ENCODE results near the gene PMP22. TPM values are rescaled to one million over a fixed set of nuclear protein-coding genes. Genes with fewer than 3 reads are reported as not detected.

Gene PMP22
- total and polyA plus RNA-seq, 2 donors (not counting 3 experiments of a cell fraction or from before 2014, with no cell fraction given), result 67.2 to 103 TPM

DNA sequence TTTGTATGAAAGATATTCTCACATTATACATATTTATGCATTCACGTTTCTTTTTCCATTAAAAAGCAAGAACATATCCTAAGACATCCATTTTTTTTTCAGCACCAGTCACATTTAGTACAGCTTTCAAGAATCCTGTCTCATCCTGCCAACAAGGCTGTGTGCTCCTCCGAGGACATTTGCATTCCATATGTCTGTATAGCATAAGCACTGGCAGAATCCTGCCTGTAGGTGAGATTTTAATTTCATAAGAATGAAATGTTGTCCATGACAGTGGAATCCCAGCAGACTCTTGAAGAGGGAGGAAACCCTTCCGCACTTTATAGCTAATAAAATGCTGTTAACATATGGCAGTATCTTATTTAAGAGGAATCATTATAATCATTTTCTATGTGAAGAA is 2.9 kb upstream of the PMP22 start:
- H3K9me1 ChIP-seq (replicated peaks; ENCODE audit: control insufficient read depth, extremely low read depth, insufficient read depth, low read length), result no peaks in the 10 kb centered on the region
- no peak for DNase-seq (ENCODE audit: low read depth, low spot score)
- H3K36me3 ChIP-seq (ENCODE audit: control insufficient read depth in 2 of 2, extremely low read depth in 1 of 2, insufficient read depth in 2 of 2, low read length in 2 of 2), result no peaks in the 10 kb centered on the region
- dilution Hi-C loops (cut with MboI; ENCODE audit: extremely low pct_ligation_motif_present, low sequenced_read_pairs) (no loop called here), intact Hi-C loops (cut with micrococcal nuclease) (no loop called here)
- H3K79me2 ChIP-seq (ENCODE audit: control insufficient read depth, insufficient read depth, low read length), result no peaks in the 10 kb centered on the region
- POLR2A ChIA-PET, result no interaction called here
- no peak overlapping the region for H3K4me2 ChIP-seq (ENCODE audit: insufficient read depth, low read length)
- H3K9ac ChIP-seq (replicated peaks; ENCODE audit: extremely low read depth, insufficient read depth, low read length), result no peak overlapping the region
- no peak overlapping the region for H3K4me3 ChIP-seq (replicated peaks in 1 of 3; ENCODE audit: insufficient read depth in 1 of 3, low read depth in 1 of 3, low read length in 3 of 3)
- H4K20me1 ChIP-seq (replicated peaks; ENCODE audit: control insufficient read depth, extremely low read depth, insufficient read depth, low read length), result no peaks in the 10 kb centered on the region
- no peak for FAIRE-seq
- CTCF ChIA-PET, result interaction anchor here (1.6 kb wide), 1 partner anchor 235 kb away, joined by 10 read pairs; no protein-coding TSS in a partner anchor
- peaks cover 5% of the 10 kb centered on the region for H3K4me1 ChIP-seq (ENCODE audit: control insufficient read depth, extremely low read depth, insufficient read depth, low read length)
- BruUV-seq (replicated peaks), result no TSS peak
- TF ChIP-seq POLR2A (IDR thresholded peaks at IDR 0.05; ENCODE audit: low read depth, low read length) (no peak), POLR2AphosphoS5 (IDR thresholded peaks at IDR 0.05; ENCODE audit: insufficient read depth, low read depth, low read length) (no peak), JUN (IDR thresholded peaks at IDR 0.05; ENCODE audit: borderline replicate concordance, insufficient read depth, insufficient read length, low read depth) (no peak), MYC (IDR thresholded peaks at IDR 0.05; ENCODE audit: low read depth, low read length) (no peak), FOS (IDR thresholded peaks at IDR 0.05; ENCODE audit: borderline replicate concordance, insufficient read depth, low read length) (no peak), GATA2 (IDR thresholded peaks at IDR 0.05; ENCODE audit: insufficient read depth, insufficient read length, low read depth, low read length) (no peak), EZH2 (IDR thresholded peaks at IDR 0.05; ENCODE audit: borderline replicate concordance, low read depth, low read length, severe bottlenecking) (no peak)
- TF ChIP-seq, protein P1, sequence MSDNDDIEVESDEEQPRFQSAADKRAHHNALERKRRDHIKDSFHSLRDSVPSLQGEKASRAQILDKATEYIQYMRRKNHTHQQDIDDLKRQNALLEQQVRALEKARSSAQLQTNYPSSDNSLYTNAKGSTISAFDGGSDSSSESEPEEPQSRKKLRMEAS (IDR thresholded peaks at IDR 0.05; ENCODE audit: insufficient read depth, insufficient read length), result no peak
- TF ChIP-seq, protein P2, sequence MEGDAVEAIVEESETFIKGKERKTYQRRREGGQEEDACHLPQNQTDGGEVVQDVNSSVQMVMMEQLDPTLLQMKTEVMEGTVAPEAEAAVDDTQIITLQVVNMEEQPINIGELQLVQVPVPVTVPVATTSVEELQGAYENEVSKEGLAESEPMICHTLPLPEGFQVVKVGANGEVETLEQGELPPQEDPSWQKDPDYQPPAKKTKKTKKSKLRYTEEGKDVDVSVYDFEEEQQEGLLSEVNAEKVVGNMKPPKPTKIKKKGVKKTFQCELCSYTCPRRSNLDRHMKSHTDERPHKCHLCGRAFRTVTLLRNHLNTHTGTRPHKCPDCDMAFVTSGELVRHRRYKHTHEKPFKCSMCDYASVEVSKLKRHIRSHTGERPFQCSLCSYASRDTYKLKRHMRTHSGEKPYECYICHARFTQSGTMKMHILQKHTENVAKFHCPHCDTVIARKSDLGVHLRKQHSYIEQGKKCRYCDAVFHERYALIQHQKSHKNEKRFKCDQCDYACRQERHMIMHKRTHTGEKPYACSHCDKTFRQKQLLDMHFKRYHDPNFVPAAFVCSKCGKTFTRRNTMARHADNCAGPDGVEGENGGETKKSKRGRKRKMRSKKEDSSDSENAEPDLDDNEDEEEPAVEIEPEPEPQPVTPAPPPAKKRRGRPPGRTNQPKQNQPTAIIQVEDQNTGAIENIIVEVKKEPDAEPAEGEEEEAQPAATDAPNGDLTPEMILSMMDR (IDR thresholded peaks at IDR 0.05; ENCODE audit: extremely low read depth in 1 of 2, insufficient read depth in 1 of 2, low read depth in 1 of 2, low read length in 2 of 2), result no peak
- H2AFZ ChIP-seq (ENCODE audit: low read depth, low read length), result no peak overlapping the region
- H3K27me3 ChIP-seq (ENCODE audit: control insufficient read depth in 2 of 2, insufficient read depth in 2 of 2, low read length in 2 of 2), result peaks cover 0 to 12% of the 10 kb centered on the region in 2 experiments
- H3K9me3 ChIP-seq (replicated peaks; ENCODE audit: control insufficient read depth, insufficient read depth, low read length), result no peaks in the 10 kb centered on the region
- H3K27ac ChIP-seq (ENCODE audit: insufficient read depth, low read depth, low read length), result no peak overlapping the region
